Uterus (tissue), 2 donors: ENCODE data around the gene RFX7.

Source experiments
- POLR2A ChIP-seq, 2 donors: fragments of 450-650 bp; IDR thresholded peaks; one replicate each; pipeline ENCODE4 v1.6.1; 2016; ENCODE audit warnings: antibody characterized with exemption in 2 of 2, mild to moderate bottlenecking in 1 of 2, moderate library complexity in 1 of 2
- TF ChIP-seq, protein P1 (sequence below), 4 experiments: fragments of 200-600 bp in 2 of 4; fragments of 450-650 bp in 2 of 4; sonication (generic) in 2 of 4; IDR thresholded peaks; one replicate each; pipeline ENCODE4 v1.5.1; 2016 to 2019; ENCODE audit warnings: antibody characterized with exemption in 4 of 4, mild to moderate bottlenecking in 2 of 4, moderate library complexity in 1 of 4

DNA sequence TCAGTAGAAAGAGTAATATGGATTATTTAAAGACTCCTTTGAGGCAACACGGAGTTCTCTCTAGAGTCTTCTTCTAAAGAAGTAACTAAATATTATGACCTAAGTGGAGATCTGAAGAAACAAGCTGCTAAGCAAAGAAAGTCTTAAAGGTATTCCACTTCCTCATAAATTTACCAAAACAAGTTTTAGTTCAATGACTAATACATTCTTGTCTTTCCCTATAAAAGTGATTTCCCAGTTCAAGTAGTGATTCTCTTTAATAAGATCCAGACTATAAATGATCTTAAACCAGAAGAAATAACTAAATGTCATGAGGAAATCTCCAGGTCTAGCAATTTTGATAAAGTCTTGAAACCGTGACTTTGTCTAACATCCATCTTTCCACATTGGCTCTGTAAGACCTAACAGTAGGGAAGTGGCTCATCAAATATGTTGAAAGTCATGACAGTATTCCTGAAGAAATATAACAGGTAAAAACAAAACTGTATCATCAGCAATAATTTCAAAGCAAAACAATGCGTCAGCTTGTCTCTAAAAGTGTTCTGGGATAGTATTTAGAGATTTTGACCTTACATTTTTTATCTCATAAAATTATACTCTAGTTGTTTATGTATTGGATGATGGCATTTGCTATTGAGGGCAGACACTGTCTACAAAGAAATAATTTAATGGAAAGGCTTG lies 198.5 kb downstream of the RFX7 start:
- TF ChIP-seq, protein P1, sequence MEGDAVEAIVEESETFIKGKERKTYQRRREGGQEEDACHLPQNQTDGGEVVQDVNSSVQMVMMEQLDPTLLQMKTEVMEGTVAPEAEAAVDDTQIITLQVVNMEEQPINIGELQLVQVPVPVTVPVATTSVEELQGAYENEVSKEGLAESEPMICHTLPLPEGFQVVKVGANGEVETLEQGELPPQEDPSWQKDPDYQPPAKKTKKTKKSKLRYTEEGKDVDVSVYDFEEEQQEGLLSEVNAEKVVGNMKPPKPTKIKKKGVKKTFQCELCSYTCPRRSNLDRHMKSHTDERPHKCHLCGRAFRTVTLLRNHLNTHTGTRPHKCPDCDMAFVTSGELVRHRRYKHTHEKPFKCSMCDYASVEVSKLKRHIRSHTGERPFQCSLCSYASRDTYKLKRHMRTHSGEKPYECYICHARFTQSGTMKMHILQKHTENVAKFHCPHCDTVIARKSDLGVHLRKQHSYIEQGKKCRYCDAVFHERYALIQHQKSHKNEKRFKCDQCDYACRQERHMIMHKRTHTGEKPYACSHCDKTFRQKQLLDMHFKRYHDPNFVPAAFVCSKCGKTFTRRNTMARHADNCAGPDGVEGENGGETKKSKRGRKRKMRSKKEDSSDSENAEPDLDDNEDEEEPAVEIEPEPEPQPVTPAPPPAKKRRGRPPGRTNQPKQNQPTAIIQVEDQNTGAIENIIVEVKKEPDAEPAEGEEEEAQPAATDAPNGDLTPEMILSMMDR (IDR thresholded peaks at IDR 0.05): no peak
- TF ChIP-seq POLR2A (IDR thresholded peaks at IDR 0.05): no peak
